Fibroblast of pulmonary artery (primary cell): ENCODE results near the gene LHFPL3.

Experiments used
- DNase-seq: peaks from one replicate; pipeline ENCODE4 v3.0.0-alpha.2; 2010; ENCODE audit warnings: low read depth
- H3K4me3 ChIP-seq: replicated peaks from 2 replicates; pipeline ENCODE4 v1.5.1; 2011; ENCODE audit warnings: low read depth, mild to moderate bottlenecking, control low read depth, low read length, moderate library complexity
- TF ChIP-seq, protein P1 (sequence below): IDR thresholded peaks from 2 replicates; pipeline ENCODE4 v1.5.1; 2011; ENCODE audit warnings: mild to moderate bottlenecking, control low read depth, low read length, inconsistent platforms; ENCODE audit errors: missing control alignments

The LHFPL3 gene

DNA sequence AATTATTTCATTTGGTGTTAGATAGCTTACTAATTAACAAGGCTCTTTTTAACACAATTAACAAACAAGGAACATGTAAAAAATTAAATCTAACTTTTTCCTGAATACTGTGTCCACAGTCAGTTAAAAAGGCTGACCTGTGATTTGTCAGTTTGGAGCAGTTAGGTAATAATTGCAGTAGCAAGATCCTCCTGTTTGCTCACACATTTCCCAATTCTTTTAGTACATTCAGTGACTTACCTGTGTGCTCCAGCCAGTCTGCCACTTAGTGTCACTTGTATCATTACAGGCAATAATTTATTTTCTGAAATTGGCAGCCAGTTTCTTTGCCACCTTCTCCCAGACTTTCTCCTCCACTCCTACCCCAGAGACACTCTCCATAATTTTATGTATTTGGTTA, 66.8 kb downstream of the LHFPL3 start:
- H3K4me3 ChIP-seq, result no peak overlapping the region
- no peak for DNase-seq
- TF ChIP-seq, protein P1, sequence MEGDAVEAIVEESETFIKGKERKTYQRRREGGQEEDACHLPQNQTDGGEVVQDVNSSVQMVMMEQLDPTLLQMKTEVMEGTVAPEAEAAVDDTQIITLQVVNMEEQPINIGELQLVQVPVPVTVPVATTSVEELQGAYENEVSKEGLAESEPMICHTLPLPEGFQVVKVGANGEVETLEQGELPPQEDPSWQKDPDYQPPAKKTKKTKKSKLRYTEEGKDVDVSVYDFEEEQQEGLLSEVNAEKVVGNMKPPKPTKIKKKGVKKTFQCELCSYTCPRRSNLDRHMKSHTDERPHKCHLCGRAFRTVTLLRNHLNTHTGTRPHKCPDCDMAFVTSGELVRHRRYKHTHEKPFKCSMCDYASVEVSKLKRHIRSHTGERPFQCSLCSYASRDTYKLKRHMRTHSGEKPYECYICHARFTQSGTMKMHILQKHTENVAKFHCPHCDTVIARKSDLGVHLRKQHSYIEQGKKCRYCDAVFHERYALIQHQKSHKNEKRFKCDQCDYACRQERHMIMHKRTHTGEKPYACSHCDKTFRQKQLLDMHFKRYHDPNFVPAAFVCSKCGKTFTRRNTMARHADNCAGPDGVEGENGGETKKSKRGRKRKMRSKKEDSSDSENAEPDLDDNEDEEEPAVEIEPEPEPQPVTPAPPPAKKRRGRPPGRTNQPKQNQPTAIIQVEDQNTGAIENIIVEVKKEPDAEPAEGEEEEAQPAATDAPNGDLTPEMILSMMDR, result no peak

DNA sequence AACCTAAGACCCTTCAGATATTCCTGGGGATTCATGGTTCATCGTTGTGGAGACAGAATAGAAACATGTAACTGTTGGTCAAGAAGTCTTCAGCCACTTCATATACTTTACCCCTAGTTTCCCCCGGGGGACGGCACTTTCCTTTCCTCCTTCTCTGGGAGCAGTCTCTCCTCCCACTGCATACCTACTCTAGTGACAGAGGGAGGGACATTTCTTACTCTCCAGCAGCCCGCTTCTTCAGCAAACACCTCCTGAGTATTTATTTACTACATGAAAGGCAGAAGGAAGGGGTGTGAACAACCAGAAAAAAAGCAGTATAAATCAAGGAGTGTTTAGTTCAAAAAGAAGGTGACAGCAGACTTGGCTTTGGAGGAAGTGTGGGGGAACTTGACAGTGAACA, 69.0 kb downstream of the LHFPL3 start:
- TF ChIP-seq, protein P1, result no peak

DNA sequence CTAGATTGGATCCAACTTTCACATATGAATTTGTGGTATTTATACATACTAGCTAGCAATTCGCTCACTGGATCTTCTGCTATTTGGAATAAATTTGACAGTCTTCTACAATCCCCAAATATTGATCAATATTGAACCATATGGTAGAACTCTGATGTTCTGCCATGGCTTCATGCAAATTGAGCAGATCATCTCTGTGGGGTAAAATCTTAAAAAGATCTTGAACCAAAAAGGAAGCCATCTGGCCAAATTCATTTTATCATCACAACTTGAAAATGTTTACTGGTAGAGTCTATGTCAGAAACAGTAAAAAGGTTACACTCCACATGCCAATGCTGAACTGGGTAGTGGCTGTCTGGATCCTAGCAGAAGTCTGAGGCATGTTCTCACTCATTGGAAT, 80.0 kb downstream of the LHFPL3 start:
- TF ChIP-seq, protein P1, result no peak
- H3K4me3 ChIP-seq, result no peak overlapping the region
- DNase-seq, result no peak

More for the DNA sequence above, 69.0 kb downstream of the LHFPL3 start:
- no peak for DNase-seq
- no peak overlapping the region for H3K4me3 ChIP-seq

DNA sequence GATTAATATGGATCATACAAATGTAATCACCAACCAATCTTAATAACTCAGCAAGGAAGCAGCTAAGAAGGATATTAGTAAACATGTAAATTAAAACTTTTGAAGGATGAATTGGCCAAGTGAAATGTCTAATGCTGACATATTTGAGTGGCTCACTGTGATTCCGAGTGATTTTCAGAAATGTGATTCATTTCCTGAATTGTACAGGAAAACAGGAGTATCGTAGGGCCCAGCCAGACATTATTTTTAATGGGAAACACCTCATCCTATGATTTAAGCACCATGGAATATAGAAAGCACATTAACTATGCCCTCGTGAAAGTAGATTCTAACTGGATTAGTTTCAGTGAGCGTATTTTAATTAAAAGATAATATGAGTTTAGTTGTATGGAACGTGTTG, 82.3 kb downstream of the LHFPL3 start:
- TF ChIP-seq, protein P1, result no peak
- no peak for DNase-seq
- no peak overlapping the region for H3K4me3 ChIP-seq

DNA sequence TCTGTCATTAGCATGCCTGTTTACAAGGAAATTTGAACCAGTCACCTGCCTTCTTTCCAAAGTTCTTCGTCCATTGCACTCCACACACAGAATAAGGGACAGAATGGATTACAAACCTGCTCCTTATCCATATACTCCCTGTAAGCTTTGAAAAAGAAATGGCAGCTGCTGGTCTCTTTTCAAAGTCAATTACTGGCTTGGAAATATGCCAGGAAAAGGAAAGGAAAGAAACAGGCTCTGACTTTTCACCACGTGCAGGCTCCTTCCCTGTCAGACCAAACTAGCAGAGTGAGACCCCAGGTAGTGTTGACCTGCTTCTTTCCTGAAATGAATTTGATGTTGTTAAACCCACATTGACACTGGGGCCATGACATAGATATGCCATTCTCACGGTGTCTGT, 84.5 kb downstream of the LHFPL3 start:
- no peak for DNase-seq
- no peak overlapping the region for H3K4me3 ChIP-seq
- TF ChIP-seq, protein P1, result no peak

DNA sequence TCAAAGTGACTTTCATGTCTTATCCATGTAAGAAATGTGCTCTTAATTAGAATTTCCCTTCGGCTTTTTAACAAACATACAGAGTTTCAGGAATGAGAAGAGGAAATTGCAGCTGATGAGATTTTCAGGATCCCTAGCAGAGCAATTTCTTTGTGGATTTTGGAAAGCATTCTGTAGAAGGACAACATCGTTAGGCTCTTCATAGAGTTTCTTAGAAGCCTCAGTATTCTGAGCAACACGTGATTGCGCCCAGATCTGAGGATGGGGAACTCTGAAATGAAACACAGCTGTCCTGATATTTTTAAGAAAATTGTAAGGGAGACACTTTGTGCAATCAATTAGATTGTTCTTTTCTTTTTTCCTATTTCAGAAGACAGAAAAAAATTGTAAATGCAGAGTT, 85.8 kb downstream of the LHFPL3 start:
- no peak for DNase-seq
- H3K4me3 ChIP-seq, result no peak overlapping the region
- TF ChIP-seq, protein P1, result no peak

DNA sequence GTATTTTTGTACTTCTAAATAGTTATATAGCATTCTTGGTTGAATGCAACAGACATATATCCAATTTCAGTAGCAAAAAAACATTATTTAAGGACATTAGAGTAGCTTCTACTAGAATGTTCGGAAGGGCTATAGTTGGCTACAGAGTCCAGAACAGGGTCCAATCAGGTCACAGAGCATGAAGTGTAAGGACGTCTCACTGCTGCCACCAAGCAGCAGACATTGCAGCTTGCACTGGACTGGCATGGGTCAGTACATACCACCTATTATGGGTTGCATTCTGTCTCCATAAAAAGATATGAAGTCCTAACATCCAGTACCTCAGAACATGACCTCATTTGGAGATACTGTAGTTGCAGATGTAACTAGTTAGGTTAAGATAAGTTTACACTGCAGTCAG, 87.3 kb downstream of the LHFPL3 start:
- TF ChIP-seq, protein P1, result no peak
- H3K4me3 ChIP-seq, result no peak overlapping the region
- DNase-seq, result no peak
